HEK293T (cell line): ENCODE results near the gene FAM171A1.

Experiments used
- ARNT ChIP-seq: fragments of 450-650 bp; IDR thresholded peaks from 2 replicates; pipeline ENCODE4 v1.6.1; 2017; ENCODE audit warnings: mild to moderate bottlenecking
- BHLHE40 ChIP-seq: fragments of 450-650 bp; IDR thresholded peaks from 2 replicates; pipeline ENCODE4 v1.6.1; 2016; ENCODE audit warnings: mild to moderate bottlenecking, moderate library complexity, borderline replicate concordance
- CTBP1 ChIP-seq: fragments of 450-650 bp; IDR thresholded peaks from 2 replicates; pipeline ENCODE4 v1.6.1; 2016; ENCODE audit warnings: borderline replicate concordance
- FOXA1 ChIP-seq: fragments of 450-650 bp; IDR thresholded peaks from 2 replicates; pipeline ENCODE4 v1.6.1; 2016; ENCODE audit warnings: mild to moderate bottlenecking
- FOXK2 ChIP-seq: fragments of 450-650 bp; IDR thresholded peaks from 2 replicates; pipeline ENCODE4 v1.6.1; 2016; ENCODE audit warnings: mild to moderate bottlenecking
- FOXM1 ChIP-seq: fragments of 450-650 bp; IDR thresholded peaks from 2 replicates; pipeline ENCODE4 v1.6.1; 2017; ENCODE audit warnings: mild to moderate bottlenecking, borderline replicate concordance
- LEF1 ChIP-seq: fragments of 450-650 bp; IDR thresholded peaks from 2 replicates; pipeline ENCODE4 v1.6.1; 2017; ENCODE audit warnings: mild to moderate bottlenecking, borderline replicate concordance
- NFRKB ChIP-seq: fragments of 450-650 bp; IDR thresholded peaks from 2 replicates; pipeline ENCODE4 v1.6.1; 2016; ENCODE audit warnings: mild to moderate bottlenecking, moderate library complexity
- SP1 ChIP-seq: fragments of 450-650 bp; IDR thresholded peaks from 2 replicates; pipeline ENCODE4 v1.6.1; 2017
- SUZ12 ChIP-seq: fragments of 450-650 bp; IDR thresholded peaks from 2 replicates; pipeline ENCODE4 v1.6.1; 2016; ENCODE audit warnings: mild to moderate bottlenecking
- TARDBP ChIP-seq: fragments of 450-650 bp; IDR thresholded peaks from 2 replicates; pipeline ENCODE4 v1.6.1; 2016
- ZNF384 ChIP-seq: fragments of 450-650 bp; IDR thresholded peaks from 2 replicates; pipeline ENCODE4 v1.6.1; 2016
- TF ChIP-seq, protein P1 (sequence below): fragments of 450-650 bp; IDR thresholded peaks from 2 replicates; pipeline ENCODE4 v1.6.1; 2016

DNA sequence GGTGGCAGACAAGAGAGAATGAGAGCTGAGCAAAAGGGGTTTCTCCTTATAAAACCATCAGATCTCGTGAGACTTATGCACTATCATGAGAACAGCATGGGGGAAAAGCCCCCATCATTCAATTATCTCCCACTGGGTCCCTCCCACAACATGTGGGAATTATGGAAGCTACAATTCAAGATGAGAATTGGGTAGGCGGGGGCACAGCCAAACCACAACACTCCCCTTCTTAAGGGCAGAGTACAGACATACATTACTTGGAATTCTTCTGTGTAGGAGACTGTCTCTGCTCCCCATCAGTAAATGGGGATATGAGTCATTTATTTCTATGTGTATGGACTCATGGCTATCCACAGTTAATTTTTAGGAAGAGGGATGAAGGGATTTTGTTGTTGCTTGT is 31.2 kb downstream of the FAM171A1 start:
- no peak for TF ChIP-seq ZNF384
- TF ChIP-seq FOXK2: no peak
- TF ChIP-seq TARDBP: no peak
- no peak for TF ChIP-seq ARNT
- TF ChIP-seq BHLHE40: no peak
- no peak for TF ChIP-seq FOXM1
- TF ChIP-seq, protein P1, sequence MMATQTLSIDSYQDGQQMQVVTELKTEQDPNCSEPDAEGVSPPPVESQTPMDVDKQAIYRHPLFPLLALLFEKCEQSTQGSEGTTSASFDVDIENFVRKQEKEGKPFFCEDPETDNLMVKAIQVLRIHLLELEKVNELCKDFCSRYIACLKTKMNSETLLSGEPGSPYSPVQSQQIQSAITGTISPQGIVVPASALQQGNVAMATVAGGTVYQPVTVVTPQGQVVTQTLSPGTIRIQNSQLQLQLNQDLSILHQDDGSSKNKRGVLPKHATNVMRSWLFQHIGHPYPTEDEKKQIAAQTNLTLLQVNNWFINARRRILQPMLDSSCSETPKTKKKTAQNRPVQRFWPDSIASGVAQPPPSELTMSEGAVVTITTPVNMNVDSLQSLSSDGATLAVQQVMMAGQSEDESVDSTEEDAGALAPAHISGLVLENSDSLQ: no peak
- no peak for TF ChIP-seq NFRKB
- TF ChIP-seq LEF1: no peak
- no peak for TF ChIP-seq FOXA1
- no peak for TF ChIP-seq SUZ12
- TF ChIP-seq CTBP1: no peak
- TF ChIP-seq SP1: no peak
